Astrocyte (in vitro differentiated cells and primary cell): ENCODE measurements around the gene WSCD2. TPM values are rescaled to one million over a fixed set of nuclear protein-coding genes. Genes with fewer than 3 reads are reported as not detected.

Experiments used
- DNase-seq: peaks from one replicate; pipeline ENCODE4 v3.0.0-alpha.2; 2010; ENCODE audit warnings: low read depth
- FAIRE-seq: peaks from 2 replicates; lab custom pipeline; 2011; peaks lifted over from hg19 to GRCh38; lab: Jason Lieb, UNC
- H2AFZ ChIP-seq: 2 replicates; pipeline ENCODE4 v1.6.0; 2012; ENCODE audit warnings: low read depth, low read length, inconsistent platforms
- H3K27ac ChIP-seq: 2 replicates; pipeline ENCODE4 v1.5.1; 2011; ENCODE audit warnings: low read depth, low read length, inconsistent platforms
- H3K27me3 ChIP-seq: 2 replicates; pipeline ENCODE4 v1.6.0; 2011; ENCODE audit warnings: low read length, inconsistent platforms; ENCODE audit not compliant: insufficient read depth
- H3K36me3 ChIP-seq: 2 replicates; pipeline ENCODE4 v1.5.1; 2011; ENCODE audit warnings: low read length, inconsistent platforms; ENCODE audit not compliant: insufficient read depth
- H3K4me1 ChIP-seq: 2 replicates; pipeline ENCODE4 v1.5.1; 2011; ENCODE audit warnings: low read length, inconsistent platforms; ENCODE audit not compliant: insufficient read depth
- H3K4me2 ChIP-seq: 2 replicates; pipeline ENCODE4 v1.6.0; 2012; ENCODE audit warnings: low read length, inconsistent platforms
- H3K4me3 ChIP-seq: 2 replicates; pipeline ENCODE4 v1.5.1; 2011; ENCODE audit warnings: low read depth, mild to moderate bottlenecking, low read length, inconsistent platforms; ENCODE audit not compliant: insufficient read depth
- H3K79me2 ChIP-seq: 2 replicates; pipeline ENCODE4 v1.6.0; 2012; ENCODE audit warnings: mild to moderate bottlenecking, low read length, inconsistent platforms; ENCODE audit not compliant: insufficient read depth
- H3K9ac ChIP-seq: 2 replicates; pipeline ENCODE4 v1.6.0; 2012; ENCODE audit warnings: mild to moderate bottlenecking, low read length, inconsistent platforms
- H3K9me3 ChIP-seq: 2 replicates; pipeline ENCODE4 v1.5.1; 2012; ENCODE audit warnings: low read depth, mild to moderate bottlenecking, low read length, inconsistent platforms; ENCODE audit not compliant: insufficient read depth
- H4K20me1 ChIP-seq: 2 replicates; pipeline ENCODE4 v1.6.0; 2012; ENCODE audit warnings: low read length, inconsistent platforms; ENCODE audit not compliant: insufficient read depth
- H3K27ac Mint-ChIP-seq: one replicate; pipeline ENCODE4 v1.8.0; 2021; ENCODE audit warnings: mild to moderate bottlenecking, mixed read lengths; ENCODE audit not compliant: unreplicated experiment
- H3K27me3 Mint-ChIP-seq: one replicate; pipeline ENCODE4 v1.8.0; 2021; ENCODE audit warnings: low read depth, mixed read lengths; ENCODE audit not compliant: unreplicated experiment
- H3K36me3 Mint-ChIP-seq: one replicate; pipeline ENCODE4 v1.8.0; 2021; ENCODE audit warnings: low read depth, mixed read lengths; ENCODE audit not compliant: unreplicated experiment
- H3K4me1 Mint-ChIP-seq: one replicate; pipeline ENCODE4 v1.8.0; 2021; ENCODE audit warnings: low read depth, mixed read lengths; ENCODE audit not compliant: unreplicated experiment
- H3K4me3 Mint-ChIP-seq: one replicate; pipeline ENCODE4 v1.8.0; 2021; ENCODE audit warnings: mild to moderate bottlenecking, moderate library complexity, mixed read lengths; ENCODE audit not compliant: unreplicated experiment
- H3K9me3 Mint-ChIP-seq: one replicate; pipeline ENCODE4 v1.8.0; 2021; ENCODE audit warnings: mild to moderate bottlenecking, mixed read lengths; ENCODE audit not compliant: unreplicated experiment
- EZH2 ChIP-seq: IDR thresholded peaks from 2 replicates; pipeline ENCODE4 v1.6.1; 2012; ENCODE audit warnings: mild to moderate bottlenecking, low read length, inconsistent platforms; ENCODE audit not compliant: insufficient read depth
- total RNA-seq: library from RNA; stranded (reverse); gene quantifications from 2 replicates; pipeline ENCODE4 v1.2.1, GENCODE V29; 2021
- TF ChIP-seq, protein P1 (sequence below): IDR thresholded peaks from 2 replicates; pipeline ENCODE4 v1.5.1; 2011; ENCODE audit warnings: low read depth, mild to moderate bottlenecking, inconsistent platforms, low read length, moderate library complexity; ENCODE audit not compliant: insufficient read depth

Gene WSCD2
- total RNA-seq, 1 donor from 2014 or later: 0.11 TPM

DNA sequence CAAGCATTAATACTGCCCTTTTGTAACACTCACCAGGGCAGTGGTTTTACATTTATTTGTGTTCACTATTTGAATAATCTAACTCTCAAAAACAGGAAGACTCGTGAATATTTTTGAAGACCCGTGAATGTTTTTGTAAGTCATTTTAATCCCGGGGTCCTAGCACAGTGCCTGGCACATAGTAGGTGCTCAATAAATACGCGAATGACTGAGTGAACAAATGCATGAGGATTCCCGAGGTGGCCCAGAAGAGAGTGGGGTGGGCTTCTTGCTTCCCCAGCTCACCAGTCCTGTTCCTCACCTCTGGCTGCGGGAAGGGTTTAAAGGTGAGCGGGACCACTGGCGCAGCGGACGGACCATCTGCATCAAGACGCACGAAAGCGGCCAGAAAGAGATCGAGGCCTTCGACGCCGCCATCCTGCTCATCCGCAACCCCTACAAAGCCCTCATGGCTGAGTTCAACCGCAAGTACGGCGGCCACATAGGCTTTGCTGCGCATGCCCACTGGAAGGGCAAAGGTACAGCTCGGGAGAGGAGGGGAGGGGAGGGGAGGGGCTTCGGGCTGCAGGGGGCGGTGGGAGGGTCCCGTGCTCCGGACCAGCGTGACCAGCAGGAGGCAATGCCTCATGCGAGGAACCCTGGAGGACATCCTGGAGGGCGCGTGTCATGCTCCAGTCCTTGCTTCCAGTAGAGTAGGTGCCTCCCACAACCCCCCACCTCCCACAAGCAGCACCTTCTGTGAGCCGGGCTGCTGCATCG is 111.1 kb downstream of the WSCD2 start:
- H3K9me3 Mint-ChIP-seq: peaks cover 4% of the 10 kb centered on the region
- FAIRE-seq: no peak
- no peak overlapping the region for H3K27ac ChIP-seq
- no peaks in the 10 kb centered on the region for H3K4me1 Mint-ChIP-seq
- H3K79me2 ChIP-seq: no peaks in the 10 kb centered on the region
- no peak overlapping the region for H3K4me3 ChIP-seq
- H3K27me3 Mint-ChIP-seq: peaks cover 28% of the 10 kb centered on the region
- H3K4me3 Mint-ChIP-seq: no peak overlapping the region
- peaks cover 7% of the 10 kb centered on the region for H3K27me3 ChIP-seq
- H2AFZ ChIP-seq: no peak overlapping the region
- H3K9me3 ChIP-seq: no peaks in the 10 kb centered on the region
- H3K27ac Mint-ChIP-seq: no peak overlapping the region
- no peak overlapping the region for H3K9ac ChIP-seq
- no peak overlapping the region for H3K4me2 ChIP-seq
- no peaks in the 10 kb centered on the region for H3K4me1 ChIP-seq
- no peaks in the 10 kb centered on the region for H3K36me3 Mint-ChIP-seq
- no peaks in the 10 kb centered on the region for H4K20me1 ChIP-seq
- no peaks in the 10 kb centered on the region for H3K36me3 ChIP-seq
- DNase-seq: no peak
- TF ChIP-seq EZH2: no peak
- TF ChIP-seq, protein P1, sequence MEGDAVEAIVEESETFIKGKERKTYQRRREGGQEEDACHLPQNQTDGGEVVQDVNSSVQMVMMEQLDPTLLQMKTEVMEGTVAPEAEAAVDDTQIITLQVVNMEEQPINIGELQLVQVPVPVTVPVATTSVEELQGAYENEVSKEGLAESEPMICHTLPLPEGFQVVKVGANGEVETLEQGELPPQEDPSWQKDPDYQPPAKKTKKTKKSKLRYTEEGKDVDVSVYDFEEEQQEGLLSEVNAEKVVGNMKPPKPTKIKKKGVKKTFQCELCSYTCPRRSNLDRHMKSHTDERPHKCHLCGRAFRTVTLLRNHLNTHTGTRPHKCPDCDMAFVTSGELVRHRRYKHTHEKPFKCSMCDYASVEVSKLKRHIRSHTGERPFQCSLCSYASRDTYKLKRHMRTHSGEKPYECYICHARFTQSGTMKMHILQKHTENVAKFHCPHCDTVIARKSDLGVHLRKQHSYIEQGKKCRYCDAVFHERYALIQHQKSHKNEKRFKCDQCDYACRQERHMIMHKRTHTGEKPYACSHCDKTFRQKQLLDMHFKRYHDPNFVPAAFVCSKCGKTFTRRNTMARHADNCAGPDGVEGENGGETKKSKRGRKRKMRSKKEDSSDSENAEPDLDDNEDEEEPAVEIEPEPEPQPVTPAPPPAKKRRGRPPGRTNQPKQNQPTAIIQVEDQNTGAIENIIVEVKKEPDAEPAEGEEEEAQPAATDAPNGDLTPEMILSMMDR: no peak

DNA sequence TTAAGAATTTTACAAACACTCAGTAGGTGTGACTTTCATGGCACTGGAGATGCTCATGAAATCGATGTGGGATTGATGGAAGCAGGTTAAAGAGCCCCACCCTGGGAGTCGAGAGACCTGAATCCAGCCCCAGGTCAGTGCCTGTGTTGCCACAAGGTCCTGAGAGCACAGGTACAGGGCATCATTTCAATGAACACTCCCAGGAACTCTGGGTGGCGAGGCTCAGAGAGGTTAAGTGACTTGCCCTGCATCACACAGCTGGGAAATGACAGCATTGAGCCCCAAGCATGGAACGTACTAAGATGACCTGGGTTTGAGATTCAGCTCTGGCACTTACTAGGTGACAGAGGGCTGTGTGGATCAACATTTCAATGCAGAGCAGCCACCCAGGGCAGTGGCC is 111.8 kb downstream of the WSCD2 start:
- H3K27me3 ChIP-seq: peaks cover 3% of the 10 kb centered on the region
- no peak for TF ChIP-seq EZH2
- TF ChIP-seq, protein P1: no peak
- no peak overlapping the region for H3K4me3 Mint-ChIP-seq
- FAIRE-seq (no peak), DNase-seq (no peak)
- H3K27ac Mint-ChIP-seq: no peak overlapping the region
- H3K9me3 ChIP-seq: no peaks in the 10 kb centered on the region
- no peaks in the 10 kb centered on the region for H4K20me1 ChIP-seq
- peaks cover 4% of the 10 kb centered on the region for H3K9me3 Mint-ChIP-seq
- H3K27ac ChIP-seq: no peak overlapping the region
- H3K9ac ChIP-seq: no peak overlapping the region
- no peaks in the 10 kb centered on the region for H3K4me1 Mint-ChIP-seq
- H3K27me3 Mint-ChIP-seq: peaks cover 21% of the 10 kb centered on the region
- no peaks in the 10 kb centered on the region for H3K36me3 ChIP-seq
- no peak overlapping the region for H3K4me3 ChIP-seq
- H3K4me2 ChIP-seq: no peak overlapping the region
- no peaks in the 10 kb centered on the region for H3K36me3 Mint-ChIP-seq
- H2AFZ ChIP-seq: no peak overlapping the region
- no peaks in the 10 kb centered on the region for H3K79me2 ChIP-seq
- no peaks in the 10 kb centered on the region for H3K4me1 ChIP-seq
